Embryonic facial prominence (tissue), 1 donor: ENCODE results near the gene RNF207.

Source experiments
- DNase-seq: peaks from one replicate; pipeline ENCODE4 v3.0.0-alpha.2; 2016; ENCODE audit errors: extremely low spot score

RNF207 gene

GRCh38 chr1:6174621-6175410 lies 31.1 kb upstream of the RNF207 start:
- DNase-seq = no peak

- no peak for DNase-seq
Observed at GRCh38 chr1:6175411-6175828, 30.5 kb upstream of the RNF207 start.

- DNase-seq = no peak
Observed at GRCh38 chr1:6176779-6177178, 29.1 kb upstream of the RNF207 start.

GRCh38 chr1:6177681-6178380 lies 28.1 kb upstream of the RNF207 start:
- DNase-seq = no peak

- no peak for DNase-seq
Observed at GRCh38 chr1:6178751-6179563, 27.0 kb upstream of the RNF207 start.

GRCh38 chr1:6179564-6180175 lies 26.2 kb upstream of the RNF207 start:
- DNase-seq = no peak

- DNase-seq = no peak
Observed at GRCh38 chr1:6180268-6180706, 25.6 kb upstream of the RNF207 start, which contains the start of gene CHD5. TSS of gene CHD5 (minus strand) at chr1:6180321. CDS start at chr1:6180023, 298 bp downstream.

- no peak for DNase-seq
Observed at GRCh38 chr1:6180707-6181311, 25.1 kb upstream of the RNF207 start.

- no peak for DNase-seq
Observed at GRCh38 chr1:6181347-6181770, 24.6 kb upstream of the RNF207 start.

GRCh38 chr1:6183520-6183989 lies 22.4 kb upstream of the RNF207 start:
- no peak for DNase-seq

- DNase-seq = no peak
Observed at GRCh38 chr1:6184083-6184783, 21.7 kb upstream of the RNF207 start.

GRCh38 chr1:6185151-6185550 lies 20.8 kb upstream of the RNF207 start:
- DNase-seq = no peak

- DNase-seq = no peak
Observed at GRCh38 chr1:6185635-6186382, 20.1 kb upstream of the RNF207 start.

- DNase-seq = no peak
Observed at GRCh38 chr1:6188466-6188865, 17.5 kb upstream of the RNF207 start.

- DNase-seq = no peak
Observed at GRCh38 chr1:6191968-6192367, 14.0 kb upstream of the RNF207 start.

- no peak for DNase-seq
Observed at GRCh38 chr1:6197746-6198427, 8.0 kb upstream of the RNF207 start.

GRCh38 chr1:6198646-6199297 lies 7.1 kb upstream of the RNF207 start:
- DNase-seq = no peak

- DNase-seq = peak; percentile 99
Observed at GRCh38 chr1:6199298-6200187, 6.4 kb upstream of the RNF207 start, which contains the start of gene RPL22. TSS of gene RPL22 (minus strand) at chr1:6199595. CDS start at chr1:6199573, 22 bp downstream.
